HEK293 (cell line): ENCODE measurements around the gene CADPS.

ENCODE experiments used
- CTCF ChIA-PET: fragments of 350-600 bp; formaldehyde crosslinking; extraction: SDS; loops from one replicate; lab custom pipeline; 2021; ENCODE audit warnings: antibody characterized with exemption; lab: Yijun Ruan, JAX
- POLR2A ChIA-PET: fragments of 300-600 bp; formaldehyde crosslinking; extraction: SDS; loops from one replicate; lab custom pipeline; 2020; ENCODE audit warnings: antibody characterized with exemption, inconsistent platforms; lab: Yijun Ruan, JAX
- H3K27ac ChIP-seq: fragments of 200-500 bp; sonication (Bioruptor generic); 2 replicates; pipeline ENCODE4 v1.5.1; 2014; ENCODE audit warnings: low read depth, low read length, control low read depth, inconsistent platforms; ENCODE audit errors: extremely low read depth
- H3K36me3 ChIP-seq, 2 experiments: fragments of 200-500 bp in 1 of 2; sonication (Bioruptor generic) in 1 of 2; 1 replicate in 1 of 2; 2 replicates in 1 of 2; pipeline ENCODE4 v1.5.1; 2014 to 2017; ENCODE audit warnings: inconsistent platforms in 2 of 2, low read length in 2 of 2; ENCODE audit not compliant: control insufficient read depth in 2 of 2, insufficient read depth in 1 of 2
- H3K4me1 ChIP-seq: fragments of 200-500 bp; sonication (Bioruptor generic); 2 replicates; pipeline ENCODE4 v1.5.1; 2014; ENCODE audit warnings: mild to moderate bottlenecking, low read length, inconsistent platforms; ENCODE audit not compliant: control insufficient read depth, insufficient read depth
- H3K4me3 ChIP-seq: 2 replicates; pipeline ENCODE4 v1.5.1; 2011; ENCODE audit warnings: low read depth, mild to moderate bottlenecking, control low read depth, low read length, moderate library complexity
- H3K9me3 ChIP-seq: fragments of 200-500 bp; sonication (Bioruptor generic); 2 replicates; pipeline ENCODE4 v1.5.1; 2014; ENCODE audit warnings: low read depth, low read length, inconsistent platforms; ENCODE audit not compliant: control insufficient read depth, insufficient read depth
- HOXD13 ChIP-seq: sonication (generic); formaldehyde crosslinking; IDR thresholded peaks from 2 replicates; pipeline ENCODE4 v1.8.0; 2022; ENCODE audit warnings: missing genetic modification reagents, borderline replicate concordance
- OSR2 ChIP-seq: fragments of 450-650 bp; formaldehyde crosslinking; IDR thresholded peaks from 2 replicates; pipeline ENCODE4 v1.5.1; 2016; ENCODE audit warnings: missing biosample characterization, missing genetic modification characterization
- SALL2 ChIP-seq: fragments of 450-650 bp; formaldehyde crosslinking; IDR thresholded peaks from 2 replicates; pipeline ENCODE4 v1.5.0; 2017; ENCODE audit warnings: missing biosample characterization, mild to moderate bottlenecking, missing genetic modification characterization, borderline replicate concordance
- TCF7L2 ChIP-seq: IDR thresholded peaks from 2 replicates; pipeline ENCODE4 v1.6.1; 2011; ENCODE audit warnings: low read depth, mild to moderate bottlenecking, inconsistent platforms, low read length, moderate library complexity, borderline replicate concordance
- ZNF133 ChIP-seq: fragments of 450-650 bp; formaldehyde crosslinking; IDR thresholded peaks from 2 replicates; pipeline ENCODE4 v1.5.1; 2016; ENCODE audit warnings: missing biosample characterization, missing genetic modification characterization
- ZNF155 ChIP-seq: fragments of 450-650 bp; formaldehyde crosslinking; IDR thresholded peaks from 2 replicates; pipeline ENCODE4 v1.5.1; 2016; ENCODE audit warnings: missing biosample characterization, missing genetic modification characterization
- ZNF266 ChIP-seq: fragments of 450-650 bp; formaldehyde crosslinking; IDR thresholded peaks from 2 replicates; pipeline ENCODE4 v1.5.1; 2016; ENCODE audit warnings: missing biosample characterization, missing genetic modification characterization, low read depth
- ZNF37A ChIP-seq: fragments of 450-650 bp; IDR thresholded peaks from 2 replicates; pipeline ENCODE4 v1.5.1; 2018; ENCODE audit warnings: missing biosample characterization, missing genetic modification characterization
- ZNF660 ChIP-seq: fragments of 450-650 bp; IDR thresholded peaks from 2 replicates; pipeline ENCODE4 v1.5.1; 2018; ENCODE audit warnings: missing biosample characterization, mild to moderate bottlenecking, missing genetic modification characterization
- ZNF677 ChIP-seq: fragments of 450-650 bp; IDR thresholded peaks from 2 replicates; pipeline ENCODE4 v1.5.0; 2018; ENCODE audit warnings: missing biosample characterization, mild to moderate bottlenecking, missing genetic modification characterization, moderate library complexity
- ZNF785 ChIP-seq: fragments of 450-650 bp; formaldehyde crosslinking; IDR thresholded peaks from 2 replicates; pipeline ENCODE4 v1.5.1; 2016; ENCODE audit warnings: missing biosample characterization, missing genetic modification characterization
- TF ChIP-seq, protein P1 (sequence below): fragments of 450-650 bp; formaldehyde crosslinking; IDR thresholded peaks from 2 replicates; pipeline ENCODE4 v1.5.1; 2017; ENCODE audit warnings: missing biosample characterization, mild to moderate bottlenecking, missing genetic modification characterization, moderate library complexity
- TF ChIP-seq, protein P2 (sequence below): fragments of 450-650 bp; formaldehyde crosslinking; IDR thresholded peaks from 2 replicates; pipeline ENCODE4 v1.5.1; 2016; ENCODE audit warnings: missing biosample characterization, missing genetic modification characterization
- TF ChIP-seq, protein P3 (sequence below): fragments of 450-650 bp; formaldehyde crosslinking; IDR thresholded peaks from 2 replicates; pipeline ENCODE4 v1.5.1; 2017; ENCODE audit warnings: missing biosample characterization, missing genetic modification characterization
- TF ChIP-seq, protein P4 (sequence below): fragments of 450-650 bp; formaldehyde crosslinking; IDR thresholded peaks from 2 replicates; pipeline ENCODE4 v1.5.1; 2016; ENCODE audit warnings: missing biosample characterization, missing genetic modification characterization
- TF ChIP-seq, protein P5 (sequence below): fragments of 450-650 bp; formaldehyde crosslinking; IDR thresholded peaks from 2 replicates; pipeline ENCODE4 v1.5.1; 2016; ENCODE audit warnings: missing biosample characterization, missing genetic modification characterization

Gene CADPS

DNA sequence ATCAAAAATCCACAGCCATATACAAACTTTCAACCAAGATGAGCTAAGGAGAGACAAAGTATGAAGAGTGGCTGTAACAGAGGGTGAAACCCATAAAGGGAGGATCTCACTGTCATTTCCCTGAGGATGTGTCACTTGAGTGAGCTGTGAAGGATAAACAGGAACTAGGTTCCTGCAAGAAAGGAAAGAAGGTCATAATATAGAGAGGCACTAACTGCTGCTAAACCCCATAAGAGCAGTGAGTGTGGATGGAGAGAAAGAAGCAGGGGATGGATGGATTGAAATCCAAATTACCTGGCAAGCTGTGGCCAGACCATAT is 45.2 kb upstream of the CADPS start:
- ChIA-PET POLR2A (no interaction called here), CTCF (interaction anchor here (1.6 kb wide), 1 partner anchor 254 kb away, joined by 5 read pairs; no protein-coding TSS in a partner anchor)
- no peaks in the 10 kb centered on the region for H3K36me3 ChIP-seq

DNA sequence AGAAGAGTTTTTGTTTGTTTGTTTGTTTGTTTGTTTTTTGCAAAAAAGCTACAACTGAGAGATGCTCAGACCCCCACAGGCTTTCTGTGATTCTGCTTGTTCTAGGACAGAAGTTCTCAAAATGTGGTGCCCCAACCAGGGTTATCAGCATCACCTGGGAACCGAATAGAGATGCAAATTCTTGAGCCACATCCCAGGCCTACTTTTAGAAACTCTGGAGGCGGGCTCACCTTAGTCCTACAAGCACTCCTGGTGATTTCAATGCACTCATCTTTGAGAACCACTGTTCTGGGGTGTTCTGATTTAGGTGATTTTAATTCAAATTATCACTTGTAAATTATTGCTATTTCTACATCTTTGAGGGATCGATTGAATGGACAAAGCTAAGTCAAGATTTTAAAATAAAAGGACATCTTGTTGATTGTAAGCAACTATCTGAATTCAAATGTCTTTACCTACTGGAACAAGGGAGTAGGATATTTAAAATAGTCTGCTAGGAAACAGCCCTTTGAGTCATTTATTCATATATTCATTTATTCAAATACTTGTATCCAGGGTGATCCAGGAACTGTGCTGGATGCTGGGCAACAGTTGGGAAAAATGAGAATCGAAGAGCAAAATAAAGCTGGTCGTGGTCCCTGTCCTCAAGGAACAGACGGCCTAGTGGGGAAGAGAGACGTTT is 44.7 kb upstream of the CADPS start:
- H3K9me3 ChIP-seq: no peaks in the 10 kb centered on the region
- H3K36me3 ChIP-seq: no peaks in the 10 kb centered on the region
- TF ChIP-seq ZNF155 (tag by site-specific recombination): no peak
- TF ChIP-seq, protein P1, sequence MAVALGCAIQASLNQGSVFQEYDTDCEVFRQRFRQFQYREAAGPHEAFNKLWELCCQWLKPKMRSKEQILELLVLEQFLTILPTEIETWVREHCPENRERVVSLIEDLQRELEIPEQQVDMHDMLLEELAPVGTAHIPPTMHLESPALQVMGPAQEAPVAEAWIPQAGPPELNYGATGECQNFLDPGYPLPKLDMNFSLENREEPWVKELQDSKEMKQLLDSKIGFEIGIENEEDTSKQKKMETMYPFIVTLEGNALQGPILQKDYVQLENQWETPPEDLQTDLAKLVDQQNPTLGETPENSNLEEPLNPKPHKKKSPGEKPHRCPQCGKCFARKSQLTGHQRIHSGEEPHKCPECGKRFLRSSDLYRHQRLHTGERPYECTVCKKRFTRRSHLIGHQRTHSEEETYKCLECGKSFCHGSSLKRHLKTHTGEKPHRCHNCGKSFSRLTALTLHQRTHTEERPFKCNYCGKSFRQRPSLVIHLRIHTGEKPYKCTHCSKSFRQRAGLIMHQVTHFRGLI (tag by site-specific recombination): no peak
- TF ChIP-seq, all 188 proteins: peak for 0
- ChIA-PET POLR2A (no interaction called here), CTCF (interaction anchor here (1.6 kb wide), 1 partner anchor 254 kb away, joined by 5 read pairs; no protein-coding TSS in a partner anchor)
- Histone ChIP-seq H3K27ac (no peak overlapping the region), H3K4me1 (no peaks in the 10 kb centered on the region), H3K4me3 (no peak overlapping the region)

More for the DNA sequence above, 45.2 kb upstream of the CADPS start:
- TF ChIP-seq ZNF37A (no peak), ZNF677 (no peak), ZNF133 (no peak), ZNF266 (tag by site-specific recombination) (no peak), OSR2 (tag by site-specific recombination) (no peak), TCF7L2 (no peak), ZNF660 (tag by site-specific recombination) (no peak), HOXD13 (no peak), ZNF785 (tag by site-specific recombination) (no peak), SALL2 (no peak)
- TF ChIP-seq, protein P2, sequence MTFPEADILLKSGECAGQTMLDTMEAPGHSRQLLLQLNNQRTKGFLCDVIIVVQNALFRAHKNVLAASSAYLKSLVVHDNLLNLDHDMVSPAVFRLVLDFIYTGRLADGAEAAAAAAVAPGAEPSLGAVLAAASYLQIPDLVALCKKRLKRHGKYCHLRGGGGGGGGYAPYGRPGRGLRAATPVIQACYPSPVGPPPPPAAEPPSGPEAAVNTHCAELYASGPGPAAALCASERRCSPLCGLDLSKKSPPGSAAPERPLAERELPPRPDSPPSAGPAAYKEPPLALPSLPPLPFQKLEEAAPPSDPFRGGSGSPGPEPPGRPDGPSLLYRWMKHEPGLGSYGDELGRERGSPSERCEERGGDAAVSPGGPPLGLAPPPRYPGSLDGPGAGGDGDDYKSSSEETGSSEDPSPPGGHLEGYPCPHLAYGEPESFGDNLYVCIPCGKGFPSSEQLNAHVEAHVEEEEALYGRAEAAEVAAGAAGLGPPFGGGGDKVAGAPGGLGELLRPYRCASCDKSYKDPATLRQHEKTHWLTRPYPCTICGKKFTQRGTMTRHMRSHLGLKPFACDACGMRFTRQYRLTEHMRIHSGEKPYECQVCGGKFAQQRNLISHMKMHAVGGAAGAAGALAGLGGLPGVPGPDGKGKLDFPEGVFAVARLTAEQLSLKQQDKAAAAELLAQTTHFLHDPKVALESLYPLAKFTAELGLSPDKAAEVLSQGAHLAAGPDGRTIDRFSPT: no peak
- TF ChIP-seq, protein P3, sequence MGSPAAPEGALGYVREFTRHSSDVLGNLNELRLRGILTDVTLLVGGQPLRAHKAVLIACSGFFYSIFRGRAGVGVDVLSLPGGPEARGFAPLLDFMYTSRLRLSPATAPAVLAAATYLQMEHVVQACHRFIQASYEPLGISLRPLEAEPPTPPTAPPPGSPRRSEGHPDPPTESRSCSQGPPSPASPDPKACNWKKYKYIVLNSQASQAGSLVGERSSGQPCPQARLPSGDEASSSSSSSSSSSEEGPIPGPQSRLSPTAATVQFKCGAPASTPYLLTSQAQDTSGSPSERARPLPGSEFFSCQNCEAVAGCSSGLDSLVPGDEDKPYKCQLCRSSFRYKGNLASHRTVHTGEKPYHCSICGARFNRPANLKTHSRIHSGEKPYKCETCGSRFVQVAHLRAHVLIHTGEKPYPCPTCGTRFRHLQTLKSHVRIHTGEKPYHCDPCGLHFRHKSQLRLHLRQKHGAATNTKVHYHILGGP (tag by site-specific recombination): no peak
- TF ChIP-seq, protein P4, sequence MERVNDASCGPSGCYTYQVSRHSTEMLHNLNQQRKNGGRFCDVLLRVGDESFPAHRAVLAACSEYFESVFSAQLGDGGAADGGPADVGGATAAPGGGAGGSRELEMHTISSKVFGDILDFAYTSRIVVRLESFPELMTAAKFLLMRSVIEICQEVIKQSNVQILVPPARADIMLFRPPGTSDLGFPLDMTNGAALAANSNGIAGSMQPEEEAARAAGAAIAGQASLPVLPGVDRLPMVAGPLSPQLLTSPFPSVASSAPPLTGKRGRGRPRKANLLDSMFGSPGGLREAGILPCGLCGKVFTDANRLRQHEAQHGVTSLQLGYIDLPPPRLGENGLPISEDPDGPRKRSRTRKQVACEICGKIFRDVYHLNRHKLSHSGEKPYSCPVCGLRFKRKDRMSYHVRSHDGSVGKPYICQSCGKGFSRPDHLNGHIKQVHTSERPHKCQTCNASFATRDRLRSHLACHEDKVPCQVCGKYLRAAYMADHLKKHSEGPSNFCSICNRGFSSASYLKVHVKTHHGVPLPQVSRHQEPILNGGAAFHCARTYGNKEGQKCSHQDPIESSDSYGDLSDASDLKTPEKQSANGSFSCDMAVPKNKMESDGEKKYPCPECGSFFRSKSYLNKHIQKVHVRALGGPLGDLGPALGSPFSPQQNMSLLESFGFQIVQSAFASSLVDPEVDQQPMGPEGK (tag by site-specific recombination): no peak
- TF ChIP-seq, protein P5, sequence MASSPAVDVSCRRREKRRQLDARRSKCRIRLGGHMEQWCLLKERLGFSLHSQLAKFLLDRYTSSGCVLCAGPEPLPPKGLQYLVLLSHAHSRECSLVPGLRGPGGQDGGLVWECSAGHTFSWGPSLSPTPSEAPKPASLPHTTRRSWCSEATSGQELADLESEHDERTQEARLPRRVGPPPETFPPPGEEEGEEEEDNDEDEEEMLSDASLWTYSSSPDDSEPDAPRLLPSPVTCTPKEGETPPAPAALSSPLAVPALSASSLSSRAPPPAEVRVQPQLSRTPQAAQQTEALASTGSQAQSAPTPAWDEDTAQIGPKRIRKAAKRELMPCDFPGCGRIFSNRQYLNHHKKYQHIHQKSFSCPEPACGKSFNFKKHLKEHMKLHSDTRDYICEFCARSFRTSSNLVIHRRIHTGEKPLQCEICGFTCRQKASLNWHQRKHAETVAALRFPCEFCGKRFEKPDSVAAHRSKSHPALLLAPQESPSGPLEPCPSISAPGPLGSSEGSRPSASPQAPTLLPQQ: no peak
- H3K27ac ChIP-seq: no peak overlapping the region
- no peak overlapping the region for H3K4me3 ChIP-seq
- H3K4me1 ChIP-seq: no peaks in the 10 kb centered on the region
- no peaks in the 10 kb centered on the region for H3K9me3 ChIP-seq
